NCI-H1092 (cell line): ENCODE data around the gene CLCNKB.
"Not testable (repeated sequence)": the region's sequence is repeated elsewhere in the genome, so short reads cannot be mapped to it uniquely, and the experiment has no call there.

ENCODE experiments used
- DNase-seq: peaks from one replicate; lab custom pipeline; 2025; lab: John Stamatoyannopoulos, UW

Gene CLCNKB

GRCh38 chr1:16061266-16061665, 17.7 kb downstream of the CLCNKB start:
- DNase-seq, result no peak

- DNase-seq, result not testable (repeated sequence)
Observed at GRCh38 chr1:16061989-16062686, 18.6 kb downstream of the CLCNKB start.

- DNase-seq, result not testable (repeated sequence)
Observed at GRCh38 chr1:16062687-16063075, 19.1 kb downstream of the CLCNKB start.

GRCh38 chr1:16063226-16063829, 19.7 kb downstream of the CLCNKB start:
- no peak for DNase-seq

GRCh38 chr1:16063921-16064320, 20.3 kb downstream of the CLCNKB start:
- no peak for DNase-seq

GRCh38 chr1:16064536-16065268, 21.1 kb downstream of the CLCNKB start:
- no peak for DNase-seq

- no peak for DNase-seq
Observed at GRCh38 chr1:16065269-16065576, 21.6 kb downstream of the CLCNKB start.

GRCh38 chr1:16066245-16066644, 22.7 kb downstream of the CLCNKB start:
- no peak for DNase-seq

GRCh38 chr1:16067127-16067768, 23.7 kb downstream of the CLCNKB start:
- DNase-seq, result peak; percentile 17

GRCh38 chr1:16067933-16068332, 24.4 kb downstream of the CLCNKB start:
- DNase-seq, result no peak

GRCh38 chr1:16068356-16069270, 25.0 kb downstream of the CLCNKB start:
- DNase-seq, result no peak

GRCh38 chr1:16070640-16071355, 27.2 kb downstream of the CLCNKB start:
- DNase-seq, result no peak

GRCh38 chr1:16071614-16072013, 28.0 kb downstream of the CLCNKB start:
- DNase-seq, result no peak

- no peak for DNase-seq
Observed at GRCh38 chr1:16072095-16072494, 28.5 kb downstream of the CLCNKB start.

GRCh38 chr1:16072616-16073484, 29.3 kb downstream of the CLCNKB start:
- no peak for DNase-seq

GRCh38 chr1:16073490-16074119, 30.0 kb downstream of the CLCNKB start, which contains the start of gene FAM131C:
TSS of gene FAM131C (minus strand) at chr1:16073651. CDS start at chr1:16073442, 209 bp downstream.
- no peak for DNase-seq

- DNase-seq, result no peak
Observed at GRCh38 chr1:16074217-16074616, 30.6 kb downstream of the CLCNKB start.

GRCh38 chr1:16075337-16076030, 31.9 kb downstream of the CLCNKB start:
- no peak for DNase-seq
